Measurements from ENCODE around the gene MAN2B2. TPM values are rescaled to one million over a fixed set of nuclear protein-coding genes. Genes with fewer than 3 reads are reported as not detected.

Gene MAN2B2
- polyA plus RNA-seq, 1 donor (not counting 4 experiments of a cell fraction or from before 2014, with no cell fraction given): 7.4 TPM

DNA sequence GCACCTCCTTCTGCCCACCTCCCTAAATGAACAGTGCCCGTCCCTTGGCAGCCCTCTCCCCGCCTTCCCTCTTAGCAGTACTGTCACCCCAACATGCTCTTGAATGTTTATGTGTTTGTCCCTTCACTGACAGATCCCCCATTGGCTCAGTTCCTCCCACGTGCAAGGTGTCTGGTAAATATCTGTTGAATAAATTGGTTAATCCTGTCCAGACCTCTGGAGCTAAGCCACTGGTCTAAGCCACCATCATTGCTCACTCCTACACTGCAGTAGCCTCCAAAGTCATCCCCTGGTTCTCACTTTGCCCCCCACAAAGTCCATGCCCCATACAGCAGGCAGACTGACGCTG lies 26.1 kb upstream of the MAN2B2 start:
- DNase-seq (ENCODE audit: low read depth, low spot score) (no peak), FAIRE-seq (no peak)
- Histone ChIP-seq H3K79me2 (ENCODE audit: control insufficient read depth, insufficient read depth, low read length) (no peaks in the 10 kb centered on the region), H3K9ac (ENCODE audit: control insufficient read depth, extremely low read depth, insufficient read depth, low read length) (no peak overlapping the region), H3K9me1 (ENCODE audit: control insufficient read depth, extremely low read depth, insufficient read depth, low read length) (no peaks in the 10 kb centered on the region), H4K20me1 (ENCODE audit: control insufficient read depth, extremely low read depth, insufficient read depth, low read length) (no peaks in the 10 kb centered on the region), H3K27ac (ENCODE audit: control insufficient read depth, insufficient read depth, low read length) (no peak overlapping the region), H3K36me3 (ENCODE audit: control insufficient read depth in 2 of 2, extremely low read depth in 1 of 2, insufficient read depth in 2 of 2, low read length in 2 of 2) (no peaks in the 10 kb centered on the region), H2AFZ (ENCODE audit: control insufficient read depth, low read length) (no peak overlapping the region), H3K9me3 (ENCODE audit: control insufficient read depth, low read depth, low read length) (peaks cover 4% of the 10 kb centered on the region), H3K4me1 (ENCODE audit: control insufficient read depth, extremely low read depth, insufficient read depth, low read length) (no peaks in the 10 kb centered on the region), H3K4me3 (ENCODE audit: control insufficient read depth in 2 of 3, extremely low read depth in 1 of 3, insufficient read depth in 2 of 3, low read depth in 1 of 3, low read length in 3 of 3) (no peak overlapping the region), H3K4me2 (ENCODE audit: control insufficient read depth, extremely low read depth, insufficient read depth, low read depth, low read length) (no peak overlapping the region), H3K27me3 (ENCODE audit: control insufficient read depth, extremely low read depth, insufficient read depth, low read length) (no peaks in the 10 kb centered on the region)
- dilution Hi-C loops (cut with MboI; ENCODE audit: extremely low pct_ligation_motif_present, low sequenced_read_pairs): no loop called here
- TF ChIP-seq EZH2 (IDR thresholded peaks at IDR 0.05; ENCODE audit: low read length) (no peak), CTCF (optimal IDR thresholded peaks at IDR 0.05 in 1 of 3, IDR thresholded peaks at IDR 0.05 in 1 of 3, conservative IDR thresholded peaks at IDR 0.05 in 1 of 3; ENCODE audit: extremely low read depth in 1 of 3, insufficient read depth in 2 of 3, low read length in 3 of 3) (no peak)

- Histone ChIP-seq H3K27me3 (ENCODE audit: control insufficient read depth, extremely low read depth, insufficient read depth, low read length) (no peaks in the 10 kb centered on the region), H4K20me1 (ENCODE audit: control insufficient read depth, extremely low read depth, insufficient read depth, low read length) (no peaks in the 10 kb centered on the region)
Measured at GRCh38 chr4:6549445-6549844, 25.5 kb upstream of the MAN2B2 start.

More at GRCh38 chr4:6549445-6549844, 25.5 kb upstream of the MAN2B2 start:
- TF ChIP-seq CTCF (optimal IDR thresholded peaks at IDR 0.05 in 1 of 3, IDR thresholded peaks at IDR 0.05 in 1 of 3, conservative IDR thresholded peaks at IDR 0.05 in 1 of 3; ENCODE audit: extremely low read depth in 1 of 3, insufficient read depth in 2 of 3, low read length in 3 of 3): peak in 1 of 3 experiments; percentile 22
- TF ChIP-seq EZH2 (IDR thresholded peaks at IDR 0.05; ENCODE audit: low read length): no peak
- no peak overlapping the region for H3K9ac ChIP-seq (ENCODE audit: control insufficient read depth, extremely low read depth, insufficient read depth, low read length)
- no peak overlapping the region for H3K4me3 ChIP-seq (ENCODE audit: control insufficient read depth in 2 of 3, extremely low read depth in 1 of 3, insufficient read depth in 2 of 3, low read depth in 1 of 3, low read length in 3 of 3)
- no peak overlapping the region for H3K27ac ChIP-seq (ENCODE audit: control insufficient read depth, insufficient read depth, low read length)
- FAIRE-seq (no peak), DNase-seq (ENCODE audit: low read depth, low spot score) (no peak)
- dilution Hi-C loops (cut with MboI; ENCODE audit: extremely low pct_ligation_motif_present, low sequenced_read_pairs): no loop called here
- no peaks in the 10 kb centered on the region for H3K79me2 ChIP-seq (ENCODE audit: control insufficient read depth, insufficient read depth, low read length)
- H3K4me1 ChIP-seq (ENCODE audit: control insufficient read depth, extremely low read depth, insufficient read depth, low read length): no peaks in the 10 kb centered on the region
- no peaks in the 10 kb centered on the region for H3K36me3 ChIP-seq (ENCODE audit: control insufficient read depth in 2 of 2, extremely low read depth in 1 of 2, insufficient read depth in 2 of 2, low read length in 2 of 2)
- no peaks in the 10 kb centered on the region for H3K9me1 ChIP-seq (ENCODE audit: control insufficient read depth, extremely low read depth, insufficient read depth, low read length)
- H2AFZ ChIP-seq (ENCODE audit: control insufficient read depth, low read length): no peak overlapping the region
- H3K9me3 ChIP-seq (ENCODE audit: control insufficient read depth, low read depth, low read length): peaks cover 4% of the 10 kb centered on the region
- no peak overlapping the region for H3K4me2 ChIP-seq (ENCODE audit: control insufficient read depth, extremely low read depth, insufficient read depth, low read depth, low read length)
